Measurements from ENCODE around the gene RPS27A. TPM values are rescaled to one million over a fixed set of nuclear protein-coding genes. Genes with fewer than 3 reads are reported as not detected.
A peak's percentile ranks its signal among the peaks of the same experiment; 100 is the strongest.
"Not testable (repeated sequence)": the region's sequence is repeated elsewhere in the genome, so short reads cannot be mapped to it uniquely, and the experiment has no call there.

The RPS27A gene
- total RNA-seq, 2 experiments from 2014 or later = 1,051 to 1,156 TPM

GRCh38 chr2:55259586-55259985, 27.1 kb downstream of the RPS27A start:
- not testable (repeated sequence) for H3K27ac Mint-ChIP-seq; H3K4me3 Mint-ChIP-seq; H3K4me1 Mint-ChIP-seq; H3K36me3 Mint-ChIP-seq; H3K9me3 Mint-ChIP-seq; DNase-seq; H3K27me3 Mint-ChIP-seq; ATAC-seq (ENCODE audit: low read depth)
- POLR2A ChIA-PET = interaction anchor here (0.6 kb wide), 1 partner anchor 226 kb away, joined by 3 read pairs; no protein-coding TSS in a partner anchor

- Mint-ChIP-seq H3K27me3 (no peaks in the 10 kb centered on the region), H3K4me3 (peak overlapping the region; percentile 91), H3K36me3 (peaks cover 5% of the 10 kb centered on the region), H3K4me1 (peaks cover 7% of the 10 kb centered on the region), H3K27ac (peak overlapping the region; percentile 94), H3K9me3 (no peaks in the 10 kb centered on the region)
- no peak for DNase-seq
- POLR2A ChIA-PET = interaction anchor here (1.2 kb wide), 1 partner anchor 13 kb away, joined by 3 read pairs; no protein-coding TSS in a partner anchor
- ATAC-seq (ENCODE audit: low read depth) = no peak
Observed at GRCh38 chr2:55268288-55268906, 35.9 kb downstream of the RPS27A start.

GRCh38 chr2:55268907-55269644, 36.6 kb downstream of the RPS27A start, which contains the start of gene MTIF2:
MTIF2 (minus strand) TSS chr2:55269231; CDS start chr2:55263858, 5,373 bp downstream.
- Mint-ChIP-seq H3K27ac (peak within 1 kb of the TSS; percentile 94), H3K36me3 (peaks cover 5% of the 10 kb centered on the region), H3K9me3 (no peaks in the 10 kb centered on the region), H3K4me1 (peaks cover 7% of the 10 kb centered on the region), H3K27me3 (no peaks in the 10 kb centered on the region), H3K4me3 (peak within 1 kb of the TSS; percentile 91)
- DNase-seq (peak; percentile 89), ATAC-seq (ENCODE audit: low read depth) (peak; percentile 94)
- POLR2A ChIA-PET = interaction anchor here (0.7 to 1.2 kb wide), 7 partner anchors 12 to 250 kb away, joined by 3 to 4 read pairs (median 4); partner anchors contain the start of gene CFAP36

- H3K36me3 Mint-ChIP-seq = peaks cover 3% of the 10 kb centered on the region
- H3K4me1 Mint-ChIP-seq = peaks cover 7% of the 10 kb centered on the region
- ATAC-seq (ENCODE audit: low read depth) = no peak
- DNase-seq = no peak
- H3K9me3 Mint-ChIP-seq = no peaks in the 10 kb centered on the region
- H3K27ac Mint-ChIP-seq = peak overlapping the region; percentile 94
- peaks cover 2% of the 10 kb centered on the region for H3K27me3 Mint-ChIP-seq
- POLR2A ChIA-PET = interaction anchor here (0.7 to 1.1 kb wide), 6 partner anchors 11 to 250 kb away, joined by 3 to 4 read pairs (median 4); partner anchors contain the start of gene CFAP36
- H3K4me3 Mint-ChIP-seq = peak overlapping the region; percentile 91
Observed at GRCh38 chr2:55269645-55269990, 37.1 kb downstream of the RPS27A start.

- H3K4me3 Mint-ChIP-seq; H3K27ac Mint-ChIP-seq; H3K36me3 Mint-ChIP-seq; DNase-seq; H3K27me3 Mint-ChIP-seq; POLR2A ChIA-PET; H3K4me1 Mint-ChIP-seq; ATAC-seq (ENCODE audit: low read depth); H3K9me3 Mint-ChIP-seq: not testable (repeated sequence)
Observed at GRCh38 chr2:55274346-55274745, 41.9 kb downstream of the RPS27A start.

- no peaks in the 10 kb centered on the region for H3K9me3 Mint-ChIP-seq
- H3K27ac Mint-ChIP-seq = no peak overlapping the region
- POLR2A ChIA-PET = no interaction called here
- H3K4me3 Mint-ChIP-seq = no peak overlapping the region
- no peaks in the 10 kb centered on the region for H3K4me1 Mint-ChIP-seq
- no peak for ATAC-seq (ENCODE audit: low read depth)
- H3K36me3 Mint-ChIP-seq = no peaks in the 10 kb centered on the region
- H3K27me3 Mint-ChIP-seq = peaks cover 2% of the 10 kb centered on the region
- no peak for DNase-seq
Observed at GRCh38 chr2:55277310-55277709, 44.8 kb downstream of the RPS27A start.

- H3K4me1 Mint-ChIP-seq = peaks cover 11% of the 10 kb centered on the region
- H3K4me3 Mint-ChIP-seq; POLR2A ChIA-PET; H3K27ac Mint-ChIP-seq; ATAC-seq (ENCODE audit: low read depth); H3K27me3 Mint-ChIP-seq; H3K36me3 Mint-ChIP-seq; H3K9me3 Mint-ChIP-seq; DNase-seq: not testable (repeated sequence)
Observed at GRCh38 chr2:55279214-55279835, 46.8 kb downstream of the RPS27A start.

GRCh38 chr2:55279859-55280424, 47.5 kb downstream of the RPS27A start:
- H3K4me3 Mint-ChIP-seq; ATAC-seq (ENCODE audit: low read depth); H3K27me3 Mint-ChIP-seq; DNase-seq; H3K9me3 Mint-ChIP-seq; POLR2A ChIA-PET; H3K27ac Mint-ChIP-seq; H3K36me3 Mint-ChIP-seq: not testable (repeated sequence)
- peaks cover 11% of the 10 kb centered on the region for H3K4me1 Mint-ChIP-seq

- H3K27ac Mint-ChIP-seq = peak overlapping the region; percentile 38
- H3K27me3 Mint-ChIP-seq, H3K9me3 Mint-ChIP-seq: not testable (repeated sequence)
Observed at GRCh38 chr2:55280851-55281546, 48.5 kb downstream of the RPS27A start.

GRCh38 chr2:55282110-55282917, 49.8 kb downstream of the RPS27A start:
- H3K9me3 Mint-ChIP-seq = no peaks in the 10 kb centered on the region
- POLR2A ChIA-PET = interaction anchor here (0.6 to 1.4 kb wide), 5 partner anchors 10 to 237 kb away, joined by 3 to 4 read pairs (median 3); partner anchors contain the start of genes CFAP36 and MTIF2
- peak overlapping the region; percentile 95 for H3K27ac Mint-ChIP-seq
- no peaks in the 10 kb centered on the region for H3K27me3 Mint-ChIP-seq
- H3K36me3 Mint-ChIP-seq = peaks cover 6% of the 10 kb centered on the region
- H3K4me1 Mint-ChIP-seq = peaks cover 11% of the 10 kb centered on the region
- DNase-seq = peak; percentile 87
- peak; percentile 100 for ATAC-seq (ENCODE audit: low read depth)
- H3K4me3 Mint-ChIP-seq = peak overlapping the region; percentile 87

More at GRCh38 chr2:55280851-55281546, 48.5 kb downstream of the RPS27A start:
- DNase-seq; H3K36me3 Mint-ChIP-seq; ATAC-seq (ENCODE audit: low read depth): not testable (repeated sequence)
- POLR2A ChIA-PET = interaction anchor here (0.8 to 1.4 kb wide), 2 partner anchors 11 to 238 kb away, joined by 4 read pairs; partner anchors contain the start of gene CFAP36
- H3K4me3 Mint-ChIP-seq = peak overlapping the region; percentile 49
- peaks cover 11% of the 10 kb centered on the region for H3K4me1 Mint-ChIP-seq

- no peaks in the 10 kb centered on the region for H3K27me3 Mint-ChIP-seq
- H3K9me3 Mint-ChIP-seq = no peaks in the 10 kb centered on the region
- no peak for DNase-seq
- peak overlapping the region; percentile 57 for H3K4me3 Mint-ChIP-seq
- H3K27ac Mint-ChIP-seq = peak overlapping the region; percentile 7
- H3K4me1 Mint-ChIP-seq = peaks cover 11% of the 10 kb centered on the region
- POLR2A ChIA-PET = no interaction called here
- peaks cover 6% of the 10 kb centered on the region for H3K36me3 Mint-ChIP-seq
- ATAC-seq (ENCODE audit: low read depth) = no peak
Observed at GRCh38 chr2:55283083-55283482, 50.6 kb downstream of the RPS27A start.
